Measurements from ENCODE around the gene SLF2.

SLF2 gene

GRCh38 chr10:100907175-100907574 lies 5.6 kb upstream of the SLF2 start:
- DNase-seq: no peak

- DNase-seq: no peak
Measured at GRCh38 chr10:100907773-100908363, 4.9 kb upstream of the SLF2 start.

- no peak for DNase-seq
Measured at GRCh38 chr10:100908378-100908777, 4.4 kb upstream of the SLF2 start.

- no peak for DNase-seq
Measured at GRCh38 chr10:100909501-100910263, 3.1 kb upstream of the SLF2 start.

GRCh38 chr10:100911472-100911871 lies 1.3 kb upstream of the SLF2 start:
- no peak for DNase-seq

- no peak for DNase-seq
Measured at GRCh38 chr10:100912013-100912604, 654 bp upstream of the SLF2 start.

GRCh38 chr10:100913470-100913865 lies 705 bp downstream of the SLF2 start:
- DNase-seq: no peak

- DNase-seq: no peak
Measured at GRCh38 chr10:100917071-100917470, 4.3 kb downstream of the SLF2 start.

- no peak for DNase-seq
Measured at GRCh38 chr10:100923580-100923979, 10.8 kb downstream of the SLF2 start.

GRCh38 chr10:100927266-100927665 lies 14.5 kb downstream of the SLF2 start:
- DNase-seq: no peak

- DNase-seq: no peak
Measured at GRCh38 chr10:100928039-100928438, 15.3 kb downstream of the SLF2 start.

GRCh38 chr10:100930368-100930767 lies 17.6 kb downstream of the SLF2 start:
- no peak for DNase-seq

GRCh38 chr10:100934084-100934659 lies 21.4 kb downstream of the SLF2 start:
- DNase-seq: no peak

- DNase-seq: no peak
Measured at GRCh38 chr10:100939763-100940344, 27.1 kb downstream of the SLF2 start.

- no peak for DNase-seq
Measured at GRCh38 chr10:100942229-100942628, 29.5 kb downstream of the SLF2 start.

- DNase-seq: no peak
Measured at GRCh38 chr10:100943508-100943907, 30.7 kb downstream of the SLF2 start.

GRCh38 chr10:100945754-100946153 lies 33.0 kb downstream of the SLF2 start:
- DNase-seq: no peak

- no peak for DNase-seq
Measured at GRCh38 chr10:100948916-100949315, 36.2 kb downstream of the SLF2 start.

- no peak for DNase-seq
Measured at GRCh38 chr10:100960251-100960650, 47.5 kb downstream of the SLF2 start.

- no peak for DNase-seq
Measured at GRCh38 chr10:100962351-100963080, 49.8 kb downstream of the SLF2 start.

GRCh38 chr10:100963826-100964225 lies 51.1 kb downstream of the SLF2 start:
- no peak for DNase-seq

GRCh38 chr10:100965820-100966219 lies 53.1 kb downstream of the SLF2 start:
- DNase-seq: no peak

- DNase-seq: no peak
Measured at GRCh38 chr10:100966887-100967286, 54.1 kb downstream of the SLF2 start.
